Activated T-cell treated with anti-CD3 and anti-CD28 coated beads, Interleukin-2, amount 50 U/mL, for 1 hour (primary cell): Measurements from ENCODE around the gene RPH3AL.
A peak's percentile ranks its signal among the peaks of the same experiment; 100 is the strongest.

Source experiments
- DNase-seq: peaks from one replicate; pipeline ENCODE4 v3.0.0-alpha.2; 2020

The RPH3AL gene

DNA sequence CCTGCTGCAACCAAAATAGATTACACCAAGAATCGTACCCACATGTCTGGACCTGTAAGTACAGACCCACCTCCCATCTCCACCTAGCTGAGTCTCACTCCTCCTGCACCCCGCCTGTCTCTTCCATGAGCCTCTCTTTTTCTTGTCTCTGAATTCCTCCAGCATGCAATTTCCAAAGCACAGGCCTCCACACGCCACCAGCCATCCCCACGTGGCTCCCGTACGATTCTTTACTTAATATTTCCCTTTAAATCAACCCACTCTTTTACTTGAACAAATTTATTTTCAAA lies 1.2 kb downstream of the RPH3AL start:
- DNase-seq, result no peak

DNA sequence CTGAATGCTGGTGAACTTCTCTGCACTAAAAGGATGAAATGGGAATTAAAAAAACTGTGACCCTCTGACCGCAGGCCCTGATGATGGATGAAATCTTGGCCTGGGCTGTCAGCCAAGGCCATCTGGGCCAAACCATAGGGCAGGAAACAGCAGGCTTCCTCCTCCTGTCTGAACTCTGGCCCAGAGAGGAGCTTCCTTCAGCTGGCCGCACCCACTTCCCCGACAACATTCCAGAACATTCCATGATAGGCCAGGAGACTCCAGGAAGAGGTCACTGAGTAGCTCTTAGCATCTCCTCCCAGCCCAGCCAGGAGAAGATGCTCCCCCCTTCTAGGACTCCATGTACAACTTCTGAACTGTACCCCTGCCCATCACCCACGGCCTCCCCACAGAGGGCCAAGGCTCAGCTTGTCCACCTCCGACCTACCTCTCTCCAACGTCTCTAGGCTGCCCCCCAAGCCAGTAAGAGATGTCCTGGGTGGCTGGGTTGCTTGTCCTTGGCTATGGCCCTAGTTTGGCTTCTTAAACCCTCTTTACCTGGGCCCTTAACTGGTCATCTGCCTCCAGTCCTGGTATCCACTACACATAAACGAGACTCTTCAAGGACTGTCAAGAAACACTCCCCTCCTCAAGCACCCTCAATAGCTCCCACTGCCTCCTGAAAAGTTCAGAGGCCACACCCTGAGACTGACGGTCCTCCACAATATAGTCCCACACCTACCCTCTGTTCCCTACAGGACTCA lies 1.7 kb downstream of the RPH3AL start:
- DNase-seq, result no peak

DNA sequence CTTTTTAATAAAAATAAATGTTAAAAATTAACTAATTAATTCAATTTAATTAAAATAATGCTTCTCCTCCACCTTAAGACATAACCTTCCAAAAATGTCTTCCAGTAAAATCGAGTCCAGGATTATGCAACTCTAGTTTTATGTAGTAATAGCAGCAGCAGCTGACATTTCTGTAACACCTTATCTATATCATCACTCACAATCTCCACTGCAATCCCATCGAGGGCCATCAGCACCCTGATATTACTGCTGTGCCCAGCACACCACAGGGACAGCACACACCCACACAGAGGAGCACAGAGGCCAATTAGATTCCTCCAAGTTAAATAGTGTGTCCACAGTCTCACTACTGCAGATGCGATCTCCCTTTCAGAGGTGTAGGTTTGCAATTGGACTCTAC lies 2.9 kb downstream of the RPH3AL start:
- DNase-seq, result no peak

- no peak for DNase-seq
These were observed 3.7 kb downstream of the RPH3AL start for GRCh38 chr17:348692-349425.

DNA sequence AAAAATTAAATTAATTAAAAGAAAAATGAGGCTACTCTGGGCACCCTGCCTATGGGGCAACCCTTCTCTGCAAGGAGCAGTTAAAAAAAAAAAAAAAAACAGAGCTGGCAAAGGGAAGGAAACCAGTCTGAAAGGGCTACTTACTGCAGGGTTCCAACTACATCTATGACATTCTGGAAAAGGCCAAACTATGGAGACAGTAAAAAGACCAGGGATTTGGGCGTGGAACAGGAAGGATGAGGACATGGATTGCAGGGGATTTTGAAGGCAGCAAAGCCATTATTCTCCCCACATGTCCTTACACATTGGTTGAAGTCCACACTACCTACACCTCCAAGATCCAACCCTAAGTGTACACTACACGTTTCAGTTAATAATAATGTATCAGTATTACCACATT lies 4.6 kb downstream of the RPH3AL start:
- no peak for DNase-seq

DNA sequence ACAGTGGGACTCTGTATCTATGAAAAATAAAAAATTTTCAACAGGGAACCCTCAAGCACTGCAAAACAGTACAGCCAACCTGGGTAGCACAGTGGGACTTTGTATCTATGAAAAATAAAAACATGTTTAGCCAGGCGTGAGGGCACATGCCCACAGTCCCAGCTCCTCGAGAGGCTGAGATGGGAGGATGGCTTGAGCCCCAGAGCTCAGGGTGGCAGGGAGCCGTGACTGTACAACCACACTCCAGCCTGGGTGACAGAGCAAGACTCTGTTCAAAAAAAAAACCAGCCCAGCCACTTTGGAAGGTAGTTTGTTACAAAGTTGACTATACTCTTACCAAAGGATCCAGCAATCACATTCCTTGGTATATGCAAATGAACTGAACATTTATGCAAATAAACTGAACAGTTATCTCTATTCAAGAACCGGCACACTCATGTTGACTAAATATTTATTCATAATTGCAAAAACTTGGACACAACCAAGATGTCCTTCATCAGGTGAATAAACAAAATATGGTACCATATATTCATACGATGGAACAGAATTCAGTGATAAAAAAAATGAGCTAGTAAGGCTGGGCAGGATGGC lies 5.2 kb downstream of the RPH3AL start:
- DNase-seq, result no peak

DNA sequence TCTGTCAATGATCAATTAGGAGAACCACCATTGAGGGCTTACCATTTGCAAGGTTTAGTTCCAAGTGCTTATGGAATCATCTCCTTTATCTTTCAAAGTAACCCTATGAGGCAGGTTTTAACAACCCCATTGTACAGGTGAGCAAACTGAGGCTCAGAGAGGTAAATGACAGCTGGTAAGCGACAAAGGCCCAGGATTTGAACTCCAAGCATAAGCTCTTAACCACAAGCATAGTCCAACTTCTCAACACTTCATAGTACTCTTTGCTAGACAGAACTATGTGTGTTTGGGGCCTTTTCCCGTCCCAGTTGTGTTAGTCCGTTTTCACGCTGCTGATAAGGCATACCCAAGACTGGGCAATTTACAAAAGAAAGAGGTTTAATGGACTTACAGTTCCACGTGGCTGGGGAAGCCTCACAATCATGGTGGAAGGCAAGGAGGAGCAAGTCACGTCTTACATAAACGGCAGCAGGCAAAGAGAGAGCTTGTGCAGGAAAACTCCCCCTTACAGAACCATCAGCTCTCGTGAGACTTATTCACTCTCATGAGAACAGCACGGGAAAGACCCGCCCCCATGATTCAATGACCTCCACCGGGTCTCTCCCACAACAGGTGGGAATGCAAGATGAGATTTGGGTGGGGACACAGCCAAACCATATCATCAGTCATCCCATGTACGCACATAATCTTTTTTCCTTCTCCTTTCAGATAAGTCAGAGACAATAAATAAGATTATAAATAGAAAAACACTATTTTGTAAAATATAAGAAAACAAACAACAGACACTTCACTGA lies 6.4 kb downstream of the RPH3AL start:
- DNase-seq, result no peak

DNA sequence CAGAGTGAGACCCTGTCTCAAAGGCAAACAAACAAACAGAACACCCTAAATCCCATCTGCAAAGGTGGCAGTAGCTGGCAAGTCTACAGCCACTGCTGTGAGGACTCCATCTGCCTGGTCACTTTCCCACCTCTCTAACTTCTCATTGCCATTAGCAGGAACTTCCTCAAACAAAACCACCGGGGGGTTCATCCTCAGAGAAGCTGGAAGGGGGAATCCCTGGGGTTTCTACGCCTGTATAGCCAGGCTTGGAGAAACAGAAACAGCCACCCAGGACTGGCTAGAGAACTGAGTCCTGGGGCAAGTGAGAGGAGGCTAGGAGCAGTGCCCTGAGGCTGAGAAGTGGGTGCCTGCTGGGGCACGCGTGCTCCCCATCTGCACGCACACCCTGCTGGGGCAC lies 7.3 kb downstream of the RPH3AL start:
- DNase-seq, result no peak

GRCh38 chr17:343875-344752 lies 8.5 kb downstream of the RPH3AL start:
- DNase-seq, result no peak

DNA sequence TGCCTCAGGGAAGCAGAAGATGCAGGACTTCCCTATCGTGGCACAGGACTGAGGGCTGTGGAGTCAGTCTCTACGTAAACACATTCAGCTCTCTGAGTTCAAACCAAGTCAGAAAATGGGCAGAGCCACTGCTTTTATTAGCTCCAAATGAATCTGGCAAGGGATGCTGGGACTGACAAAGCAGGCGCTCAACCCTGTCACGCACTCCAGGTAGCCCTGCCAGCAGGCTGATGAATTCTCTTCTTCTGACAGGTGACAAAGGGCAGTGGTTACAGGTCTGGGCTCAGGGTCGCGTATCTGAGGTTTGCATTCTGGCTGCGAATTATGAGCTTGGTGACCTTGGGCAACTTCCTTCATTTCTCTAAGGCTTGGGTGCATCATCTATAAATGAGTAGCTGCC lies 9.4 kb downstream of the RPH3AL start:
- no peak for DNase-seq

- DNase-seq, result no peak
These were observed 12.5 kb downstream of the RPH3AL start for GRCh38 chr17:340074-340473.

DNA sequence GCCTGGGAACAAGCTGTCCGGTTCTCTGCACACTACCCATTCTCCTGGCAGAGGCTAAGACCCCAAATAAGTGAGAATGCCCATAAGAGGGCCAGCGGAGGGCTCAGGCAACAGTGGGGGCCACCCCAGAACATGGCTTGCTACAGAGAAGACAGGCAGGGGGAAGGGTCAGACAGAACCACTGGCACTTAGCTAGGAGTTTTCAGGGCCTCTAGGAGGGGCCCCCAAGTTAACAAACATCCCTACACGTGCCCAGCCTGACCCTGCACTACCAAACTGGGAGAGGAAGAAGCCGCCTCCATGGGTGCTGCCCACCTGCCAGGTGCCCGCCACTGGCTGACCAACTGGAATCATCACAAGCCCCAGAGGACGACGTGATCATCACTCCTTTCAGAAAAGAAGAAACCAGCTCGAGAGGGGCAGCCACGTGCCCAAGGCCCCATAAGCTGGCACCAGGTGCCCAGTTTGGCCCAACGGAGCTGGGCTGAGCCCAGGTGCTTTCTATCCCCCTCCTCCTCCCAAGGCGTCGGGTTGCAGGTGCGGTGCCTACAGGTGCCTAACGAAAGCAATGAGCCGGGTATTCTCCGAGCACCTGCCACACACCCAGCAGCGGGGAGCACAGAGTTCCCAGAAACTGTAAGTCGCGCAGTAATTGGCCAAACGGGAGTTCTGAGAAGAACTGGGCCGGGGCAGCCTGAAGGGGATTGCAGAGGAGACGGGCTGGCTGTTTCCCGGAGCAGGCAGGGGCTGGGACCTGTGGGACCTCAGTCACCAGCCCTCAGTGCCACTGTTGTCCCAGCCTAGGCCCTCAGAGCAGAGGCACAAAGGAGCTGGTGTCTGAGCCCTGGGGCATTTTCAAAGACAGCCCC lies 13.2 kb downstream of the RPH3AL start:
- DNase-seq, result no peak

DNA sequence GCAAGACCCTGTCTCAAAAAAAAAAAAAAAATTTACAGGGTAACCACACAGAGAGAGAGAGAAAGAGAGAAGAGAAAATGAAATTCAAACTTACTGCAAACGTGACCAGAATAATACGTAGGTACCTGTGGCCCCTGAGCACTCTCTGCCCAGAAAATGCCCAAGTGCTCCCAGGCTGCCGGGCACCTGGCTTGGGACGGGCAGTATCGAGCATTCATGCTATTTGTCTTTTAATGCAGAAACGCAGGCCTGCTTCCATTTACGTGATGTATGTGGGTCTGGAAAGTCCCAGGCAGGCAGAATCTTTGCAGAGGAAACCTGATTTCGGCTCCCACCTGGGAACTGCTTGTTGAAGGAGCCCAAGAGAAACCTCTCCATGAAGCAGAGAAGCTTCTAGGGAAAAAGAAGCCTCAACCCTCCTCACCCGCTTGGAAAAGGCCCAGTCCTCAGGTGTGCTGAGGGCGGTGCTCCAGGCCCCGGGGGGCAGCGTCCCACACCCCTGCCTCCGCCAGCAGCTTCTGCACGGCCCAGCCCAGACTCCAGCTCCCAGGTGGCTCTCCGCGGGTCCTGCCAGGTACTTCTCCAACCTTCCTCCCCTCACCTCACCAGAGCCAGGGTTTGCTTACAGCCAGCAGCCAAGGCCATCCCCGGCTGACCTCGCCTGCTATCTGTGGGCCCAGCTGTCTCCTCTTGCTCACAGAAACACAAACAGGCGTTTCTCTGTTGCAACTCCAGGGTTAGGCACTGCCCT lies 14.0 kb downstream of the RPH3AL start:
- no peak for DNase-seq

DNA sequence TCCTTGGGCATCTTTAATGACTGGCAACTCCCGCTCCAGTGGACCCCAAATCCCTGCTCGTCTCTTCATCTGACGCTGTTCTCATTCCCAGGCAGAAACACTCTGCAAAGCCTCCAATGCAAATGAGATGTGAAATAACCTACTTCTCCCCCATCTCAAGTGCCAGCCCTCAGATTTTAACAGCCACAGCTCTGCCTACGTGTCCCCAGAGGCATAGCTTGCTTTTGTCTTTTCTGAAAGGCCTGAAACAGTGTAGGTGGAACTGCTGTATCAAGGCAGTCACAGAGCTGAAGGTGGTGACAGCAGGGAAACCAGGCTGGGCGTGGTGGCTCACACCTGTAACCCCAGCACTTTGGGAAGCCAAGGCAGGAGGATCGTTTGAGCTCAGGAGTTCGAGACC lies 14.7 kb downstream of the RPH3AL start:
- DNase-seq, result no peak

GRCh38 chr17:337453-337852 lies 15.2 kb downstream of the RPH3AL start:
- DNase-seq, result no peak

DNA sequence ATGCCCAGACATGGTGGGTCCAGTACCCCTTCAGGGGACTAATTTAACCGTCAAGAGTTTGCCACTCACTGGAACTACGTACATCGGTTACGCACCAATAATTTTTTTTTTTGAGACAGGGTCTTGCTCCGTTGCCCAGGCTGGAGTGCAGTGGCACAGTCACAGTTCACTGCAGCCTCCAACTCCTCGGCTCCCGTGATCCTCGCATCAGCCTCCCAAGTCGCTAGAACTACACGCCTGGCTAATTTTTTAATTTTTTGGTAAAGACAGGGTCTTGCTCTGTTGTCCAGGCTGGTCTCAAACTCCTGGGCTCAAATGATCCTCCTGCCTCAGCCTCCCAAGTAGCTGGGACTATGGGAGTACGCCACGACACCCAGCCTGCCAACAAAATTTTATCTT lies 15.6 kb downstream of the RPH3AL start:
- DNase-seq, result no peak

GRCh38 chr17:336110-337021 lies 16.2 kb downstream of the RPH3AL start:
- DNase-seq, result peak; percentile 27

GRCh38 chr17:335691-336090 lies 16.9 kb downstream of the RPH3AL start:
- DNase-seq, result no peak

DNA sequence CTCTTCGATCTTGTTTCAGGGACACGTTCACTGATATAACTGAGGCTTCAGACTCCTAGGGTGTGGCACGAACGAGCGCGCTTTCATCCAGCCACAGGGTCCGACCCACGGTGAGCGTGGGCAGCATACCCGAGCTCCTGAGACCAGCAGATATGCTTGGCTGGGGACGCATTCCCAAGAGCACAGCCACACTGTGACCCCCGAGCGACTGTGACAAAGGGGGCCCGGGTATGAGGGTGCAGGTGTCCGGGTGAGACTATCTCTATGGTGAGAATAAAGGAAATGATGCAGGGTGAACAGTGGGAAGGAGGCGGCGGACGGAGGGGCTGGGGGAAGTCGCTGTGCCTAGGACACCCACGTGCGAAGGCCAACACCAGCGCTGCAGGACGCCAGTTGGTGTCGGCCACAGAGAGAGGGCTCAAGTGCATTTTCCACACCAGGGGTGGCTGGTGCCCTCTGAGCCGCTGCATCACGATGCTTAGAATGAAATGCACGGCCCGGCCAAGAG lies 17.6 kb downstream of the RPH3AL start:
- DNase-seq, result no peak
